ENCODE measurements around the gene EGFLAM. TPM values are rescaled to one million over a fixed set of nuclear protein-coding genes. Genes with fewer than 3 reads are reported as not detected.

The EGFLAM gene
- 100 to 1,000 TPM in 1 of 4 donors, 10 to 100 TPM in 3; 21.8 to 194 (median 46.7) TPM for total RNA-seq

- TF ChIP-seq, protein P1, sequence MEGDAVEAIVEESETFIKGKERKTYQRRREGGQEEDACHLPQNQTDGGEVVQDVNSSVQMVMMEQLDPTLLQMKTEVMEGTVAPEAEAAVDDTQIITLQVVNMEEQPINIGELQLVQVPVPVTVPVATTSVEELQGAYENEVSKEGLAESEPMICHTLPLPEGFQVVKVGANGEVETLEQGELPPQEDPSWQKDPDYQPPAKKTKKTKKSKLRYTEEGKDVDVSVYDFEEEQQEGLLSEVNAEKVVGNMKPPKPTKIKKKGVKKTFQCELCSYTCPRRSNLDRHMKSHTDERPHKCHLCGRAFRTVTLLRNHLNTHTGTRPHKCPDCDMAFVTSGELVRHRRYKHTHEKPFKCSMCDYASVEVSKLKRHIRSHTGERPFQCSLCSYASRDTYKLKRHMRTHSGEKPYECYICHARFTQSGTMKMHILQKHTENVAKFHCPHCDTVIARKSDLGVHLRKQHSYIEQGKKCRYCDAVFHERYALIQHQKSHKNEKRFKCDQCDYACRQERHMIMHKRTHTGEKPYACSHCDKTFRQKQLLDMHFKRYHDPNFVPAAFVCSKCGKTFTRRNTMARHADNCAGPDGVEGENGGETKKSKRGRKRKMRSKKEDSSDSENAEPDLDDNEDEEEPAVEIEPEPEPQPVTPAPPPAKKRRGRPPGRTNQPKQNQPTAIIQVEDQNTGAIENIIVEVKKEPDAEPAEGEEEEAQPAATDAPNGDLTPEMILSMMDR (IDR thresholded peaks at IDR 0.05; ENCODE audit: low read depth) = no peak
Observed at GRCh38 chr5:38258319-38259061, at the start of gene EGFLAM. Gene EGFLAM, plus strand, starts transcription at chr5:38258559. Its CDS starts 196 bp downstream, at chr5:38258755.

DNA sequence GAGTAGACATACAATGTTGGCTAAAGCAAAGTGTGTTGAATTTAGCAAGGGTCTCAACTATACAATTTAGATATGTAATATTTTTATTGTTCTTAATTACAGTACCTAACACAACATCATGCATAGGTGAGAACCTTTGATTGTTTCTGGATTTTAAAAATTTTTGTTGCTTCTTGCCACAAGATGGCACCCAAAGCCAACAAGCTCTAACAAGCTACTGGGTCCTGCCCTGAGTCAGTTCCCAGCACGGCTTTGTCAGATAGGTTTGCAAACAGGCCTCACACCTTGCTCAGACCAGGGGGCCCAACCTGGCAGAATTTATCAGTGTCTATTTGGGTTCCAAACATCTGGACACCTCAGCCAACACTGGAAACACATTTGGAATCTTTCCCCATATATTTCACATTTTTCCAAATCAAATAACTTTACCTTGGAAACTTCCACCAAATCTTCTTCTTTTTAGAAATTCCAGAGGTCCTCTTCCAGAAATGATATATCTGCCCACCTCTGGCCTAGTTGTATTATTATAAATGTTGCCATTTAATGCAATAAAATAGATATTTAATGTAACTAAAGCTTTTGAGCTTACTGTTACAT lies 49.5 kb upstream of the EGFLAM start:
- TF ChIP-seq, protein P1 (IDR thresholded peaks at IDR 0.05; ENCODE audit: low read depth) = no peak

- TF ChIP-seq, protein P1 (IDR thresholded peaks at IDR 0.05; ENCODE audit: low read depth) = no peak
Observed at GRCh38 chr5:38210676-38211353, 47.5 kb upstream of the EGFLAM start.

DNA sequence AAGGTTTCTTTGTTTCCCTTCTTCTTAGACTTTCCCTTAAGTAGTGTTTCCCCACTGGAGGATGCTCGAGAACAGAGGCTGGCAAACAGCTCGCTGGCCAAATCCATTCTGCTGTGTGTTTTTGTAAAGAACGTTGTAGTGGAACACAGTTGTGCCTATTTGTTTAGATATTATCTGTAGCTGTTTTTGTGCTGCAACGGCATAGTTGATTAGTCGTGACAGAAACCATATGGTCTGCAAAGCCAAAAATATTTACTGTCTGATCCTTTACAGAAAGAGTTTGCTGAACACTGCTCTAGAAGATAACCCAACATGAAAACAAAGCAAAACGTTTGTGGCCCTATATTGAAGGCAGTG lies 47.0 kb upstream of the EGFLAM start:
- TF ChIP-seq, protein P1 (IDR thresholded peaks at IDR 0.05; ENCODE audit: low read depth) = no peak

DNA sequence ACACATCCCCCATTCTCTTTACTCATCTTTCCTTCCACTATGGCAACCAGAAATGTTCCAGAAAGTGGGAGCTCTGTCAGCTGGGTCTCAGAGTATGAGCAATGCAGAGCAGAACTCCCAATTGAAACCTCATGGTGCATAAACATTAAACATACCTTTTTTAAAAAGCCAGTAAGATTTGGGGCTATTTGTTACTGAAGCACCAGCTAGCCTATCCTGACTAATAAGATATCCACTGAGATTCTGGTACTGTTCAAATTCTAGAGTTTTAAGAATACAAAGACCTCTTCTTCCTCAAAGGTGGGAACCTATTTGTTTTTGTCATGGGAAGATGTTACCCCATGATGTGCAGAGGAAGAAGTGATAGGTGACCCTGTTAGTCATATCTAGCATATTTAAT lies 46.1 kb upstream of the EGFLAM start:
- TF ChIP-seq, protein P1 (IDR thresholded peaks at IDR 0.05; ENCODE audit: low read depth) = no peak

- TF ChIP-seq, protein P1 (IDR thresholded peaks at IDR 0.05; ENCODE audit: low read depth) = no peak
Observed at GRCh38 chr5:38226091-38226490, 32.3 kb upstream of the EGFLAM start.

DNA sequence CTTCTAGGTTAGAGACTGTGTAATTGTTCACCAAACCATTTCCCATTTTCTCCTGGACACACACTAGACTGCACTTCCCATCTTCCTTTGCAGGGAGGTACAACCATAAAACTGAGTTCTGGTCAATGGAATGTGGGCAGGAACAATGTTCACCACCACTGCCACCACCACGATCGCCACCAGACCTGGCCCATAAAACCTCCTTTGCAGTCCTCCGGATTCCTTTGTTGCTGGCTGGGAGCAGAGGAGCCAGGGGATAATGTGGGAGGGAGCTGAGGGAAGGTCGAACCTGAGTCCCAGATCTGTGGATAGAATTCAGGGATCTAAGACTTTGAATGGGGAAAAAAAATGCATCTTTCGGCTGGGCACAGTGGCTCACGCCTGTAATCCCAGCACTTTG lies 29.4 kb upstream of the EGFLAM start:
- TF ChIP-seq, protein P1 (IDR thresholded peaks at IDR 0.05; ENCODE audit: low read depth) = no peak
